ENCODE measurements around the gene CYB561.

- TF ChIP-seq EZH2 (IDR thresholded peaks at IDR 0.05; ENCODE audit: insufficient read depth, poor library complexity, severe bottlenecking) (no peak), EZH2phosphoT487 (IDR thresholded peaks at IDR 0.05; ENCODE audit: insufficient read depth, low read depth) (no peak)
These were observed 32.8 kb upstream of the CYB561 start for GRCh38 chr17:63478814-63479494.

Data from GM23248 (cell line).